CD4-positive, CD25-positive, alpha-beta regulatory T cell (primary cell): Measurements from ENCODE around the gene ARID3C. TPM values are rescaled to one million over a fixed set of nuclear protein-coding genes. Genes with fewer than 3 reads are reported as not detected.
A peak's percentile ranks its signal among the peaks of the same experiment; 100 is the strongest.

Experiments
- ATAC-seq, 2 donors: fragments of 150-1000 bp; cut with Tn5 transposase; one replicate each; pipeline ENCODE4 v1.10.0; 2021; ENCODE audit warnings: low read depth in 2 of 2, moderate number of reproducible peaks in 2 of 2, moderate library complexity in 1 of 2
- DNase-seq, 3 donors: peaks; one replicate each; pipeline versions ENCODE4 v3.0.0 to v3.0.0-alpha.2; 2012 to 2022; ENCODE audit warnings: mixed read lengths in 1 of 3
- H3K27ac ChIP-seq: one replicate; pipeline ENCODE4 v1.7.0; 2013; ENCODE audit warnings: mild to moderate bottlenecking, low read length; ENCODE audit not compliant: insufficient read depth, poor library complexity, severe bottlenecking
- H3K27me3 ChIP-seq: one replicate; pipeline ENCODE4 v1.7.0; 2013; ENCODE audit warnings: low read length; ENCODE audit not compliant: control insufficient read depth, insufficient read depth
- H3K36me3 ChIP-seq: one replicate; pipeline ENCODE4 v1.7.0; 2013; ENCODE audit warnings: mild to moderate bottlenecking, low read length, moderate library complexity; ENCODE audit not compliant: control insufficient read depth, insufficient read depth
- H3K4me1 ChIP-seq: 2 replicates; pipeline ENCODE4 v1.7.0; 2013; ENCODE audit warnings: mild to moderate bottlenecking, low read length; ENCODE audit not compliant: insufficient read depth, control insufficient read depth, poor library complexity, severe bottlenecking
- H3K4me3 ChIP-seq: one replicate; pipeline ENCODE4 v1.7.0; 2013; ENCODE audit warnings: low read depth, mild to moderate bottlenecking, low read length, moderate library complexity
- H3K9me3 ChIP-seq, 2 experiments: 1 replicate in 1 of 2; 2 replicates in 1 of 2; pipeline ENCODE4 v1.7.0; 2013; ENCODE audit warnings: low read length in 2 of 2, mild to moderate bottlenecking in 1 of 2, moderate library complexity in 1 of 2; ENCODE audit not compliant: control insufficient read depth in 2 of 2
- H3K27ac Mint-ChIP-seq, 3 donors: one replicate each; pipeline ENCODE4 v1.8.0; 2020 to 2022; ENCODE audit warnings: mild to moderate bottlenecking in 3 of 3, mixed read lengths in 3 of 3, moderate library complexity in 2 of 3
- H3K27me3 Mint-ChIP-seq: one replicate; pipeline ENCODE4 v1.8.0; 2022; ENCODE audit warnings: mild to moderate bottlenecking, mixed read lengths
- H3K36me3 Mint-ChIP-seq: one replicate; pipeline ENCODE4 v1.8.0; 2020; ENCODE audit warnings: mixed read lengths
- H3K4me1 Mint-ChIP-seq, 4 donors: one replicate each; pipeline ENCODE4 v1.8.0; 2020 to 2022; ENCODE audit warnings: mixed read lengths in 4 of 4, mild to moderate bottlenecking in 1 of 4
- H3K4me3 Mint-ChIP-seq, 4 donors: one replicate each; pipeline ENCODE4 v1.8.0; 2020 to 2022; ENCODE audit warnings: mild to moderate bottlenecking in 4 of 4, mixed read lengths in 4 of 4, moderate library complexity in 3 of 4
- H3K9me3 Mint-ChIP-seq, 7 donors: one replicate each; pipeline ENCODE4 v1.8.0; 2020 to 2022; ENCODE audit warnings: mixed read lengths in 7 of 7, mild to moderate bottlenecking in 3 of 7, moderate library complexity in 2 of 7
- polyA plus RNA-seq, 4 donors: library from polyadenylated mRNA; unstranded; fragments of 300-500 nt; fragmentation: Illumina TruSeq; gene quantifications; one replicate each; pipeline ENCODE4 v1.2.3, GENCODE V29; 2021
- total RNA-seq: library from RNA; stranded (reverse); gene quantifications from one replicate; pipeline ENCODE4 v1.2.3, GENCODE V29; 2022

ARID3C gene
- total and polyA plus RNA-seq, 5 donors from 2014 or later = not detected

DNA sequence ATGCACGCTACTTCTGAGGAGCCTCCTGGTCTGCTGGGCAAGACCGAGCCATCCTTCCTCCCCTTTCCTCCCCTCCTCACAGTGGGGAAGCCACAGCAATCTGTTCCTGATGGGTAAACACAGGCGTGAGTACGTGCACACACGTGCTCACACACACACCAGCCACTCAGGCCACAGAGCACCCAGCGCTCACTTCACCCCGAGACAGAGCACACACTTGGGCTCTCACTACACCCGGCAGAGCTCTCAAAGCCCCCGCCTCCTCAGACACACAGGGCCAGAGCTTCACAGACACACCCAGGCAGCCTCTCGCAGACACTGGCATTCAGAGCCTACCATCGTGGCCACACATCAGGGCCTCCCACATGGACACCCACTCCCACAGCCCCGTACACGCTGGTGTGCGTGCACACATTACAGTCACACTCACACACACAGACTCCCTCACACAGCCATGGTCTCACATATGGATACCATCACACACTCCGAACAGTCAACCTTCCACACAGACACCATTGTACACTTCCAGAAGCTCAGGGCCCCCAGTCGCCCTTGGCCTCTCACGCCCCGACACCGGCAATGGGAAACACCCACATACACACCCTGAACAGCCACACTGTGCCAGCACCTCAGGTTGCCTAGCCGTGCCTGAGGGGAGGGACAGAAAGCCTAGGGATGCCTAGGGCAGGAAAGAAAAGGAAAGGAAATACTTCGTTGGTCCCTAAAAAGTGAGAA, 52.8 kb downstream of the ARID3C start:
- H3K9me3 ChIP-seq = no peaks in the 10 kb centered on the region
- H3K4me3 Mint-ChIP-seq = no peak overlapping the region
- no peak overlapping the region for H3K27ac Mint-ChIP-seq
- ATAC-seq (no peak), DNase-seq (no peak)
- H3K4me1 ChIP-seq = peaks cover 11% of the 10 kb centered on the region
- peaks cover 0 to 3% (median 0%) of the 10 kb centered on the region in 7 donors for H3K9me3 Mint-ChIP-seq
- H3K27me3 Mint-ChIP-seq = peaks cover 68% of the 10 kb centered on the region
- no peak overlapping the region for H3K4me3 ChIP-seq
- H3K36me3 Mint-ChIP-seq = peaks cover under 1% of the 10 kb centered on the region
- peaks cover 0 to 16% (median 3%) of the 10 kb centered on the region in 4 donors for H3K4me1 Mint-ChIP-seq
- H3K27ac ChIP-seq = no peak overlapping the region
- H3K36me3 ChIP-seq = no peaks in the 10 kb centered on the region
- H3K27me3 ChIP-seq = peaks cover 21% of the 10 kb centered on the region

GRCh38 chr9:34575241-34575640, 53.6 kb downstream of the ARID3C start:
- no peak for ATAC-seq
- H3K27me3 ChIP-seq = peaks cover 18% of the 10 kb centered on the region
- no peak for DNase-seq
- Mint-ChIP-seq H3K4me1 (peaks cover 0 to 16% (median 3%) of the 10 kb centered on the region in 4 donors), H3K27ac (no peak overlapping the region), H3K4me3 (no peak overlapping the region), H3K36me3 (no peaks in the 10 kb centered on the region), H3K27me3 (peaks cover 62% of the 10 kb centered on the region), H3K9me3 (peaks cover 0 to 3% (median 0%) of the 10 kb centered on the region in 7 donors)
- no peak overlapping the region for H3K27ac ChIP-seq
- no peaks in the 10 kb centered on the region for H3K36me3 ChIP-seq
- no peaks in the 10 kb centered on the region for H3K9me3 ChIP-seq
- H3K4me1 ChIP-seq = peaks cover 11% of the 10 kb centered on the region
- H3K4me3 ChIP-seq = no peak overlapping the region

GRCh38 chr9:34574571-34574970, 54.3 kb downstream of the ARID3C start:
- ATAC-seq = no peak
- peaks cover 13% of the 10 kb centered on the region for H3K27me3 ChIP-seq
- peaks cover 55% of the 10 kb centered on the region for H3K27me3 Mint-ChIP-seq

GRCh38 chr9:34573599-34574325, 55.1 kb downstream of the ARID3C start:
- no peak overlapping the region for H3K4me3 Mint-ChIP-seq
- ATAC-seq = no peak
- H3K36me3 ChIP-seq = no peaks in the 10 kb centered on the region
- H3K4me1 Mint-ChIP-seq = peaks cover 0 to 10% (median 1%) of the 10 kb centered on the region in 4 donors
- H3K36me3 Mint-ChIP-seq = no peaks in the 10 kb centered on the region
- peaks cover 11% of the 10 kb centered on the region for H3K4me1 ChIP-seq
- no peak for DNase-seq
- H3K9me3 Mint-ChIP-seq = peaks cover 0 to 1% (median 0%) of the 10 kb centered on the region in 7 donors
- H3K27me3 ChIP-seq = peaks cover 10% of the 10 kb centered on the region
- no peak overlapping the region for H3K4me3 ChIP-seq
- no peaks in the 10 kb centered on the region for H3K9me3 ChIP-seq
- H3K27ac ChIP-seq = no peak overlapping the region
- peak overlapping the region in 1 of 3 donors; percentile 33 for H3K27ac Mint-ChIP-seq
- H3K27me3 Mint-ChIP-seq = peaks cover 47% of the 10 kb centered on the region

More at GRCh38 chr9:34574571-34574970, 54.3 kb downstream of the ARID3C start:
- DNase-seq = no peak
- no peaks in the 10 kb centered on the region for H3K36me3 Mint-ChIP-seq
- Histone ChIP-seq H3K27ac (no peak overlapping the region), H3K4me1 (peaks cover 11% of the 10 kb centered on the region), H3K9me3 (no peaks in the 10 kb centered on the region), H3K36me3 (no peaks in the 10 kb centered on the region), H3K4me3 (no peak overlapping the region)
- H3K4me1 Mint-ChIP-seq = peaks cover 0 to 16% (median 3%) of the 10 kb centered on the region in 4 donors
- peaks cover 0 to 3% (median 0%) of the 10 kb centered on the region in 7 donors for H3K9me3 Mint-ChIP-seq
- H3K4me3 Mint-ChIP-seq = no peak overlapping the region
- no peak overlapping the region for H3K27ac Mint-ChIP-seq

DNA sequence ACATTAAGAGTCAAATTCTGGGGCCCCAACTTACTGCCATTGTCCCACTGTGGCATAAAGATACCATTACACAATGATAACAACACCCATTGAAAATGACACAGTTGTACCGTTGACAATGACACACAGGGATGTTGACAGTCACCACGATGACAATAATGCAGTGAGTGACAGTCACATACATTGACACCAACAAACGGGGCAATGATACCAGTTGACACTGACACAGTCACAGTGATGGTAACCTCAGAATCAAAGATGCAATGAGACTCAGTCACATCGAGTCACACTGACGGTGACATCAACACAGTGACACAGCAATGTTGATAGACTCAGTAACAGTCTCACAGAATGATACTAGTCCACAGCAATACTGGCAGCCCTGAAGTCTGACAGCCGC, 56.2 kb downstream of the ARID3C start:
- Mint-ChIP-seq H3K9me3 (peaks cover 0 to 1% (median 0%) of the 10 kb centered on the region in 7 donors), H3K4me3 (no peak overlapping the region), H3K27me3 (peaks cover 43% of the 10 kb centered on the region)

DNA sequence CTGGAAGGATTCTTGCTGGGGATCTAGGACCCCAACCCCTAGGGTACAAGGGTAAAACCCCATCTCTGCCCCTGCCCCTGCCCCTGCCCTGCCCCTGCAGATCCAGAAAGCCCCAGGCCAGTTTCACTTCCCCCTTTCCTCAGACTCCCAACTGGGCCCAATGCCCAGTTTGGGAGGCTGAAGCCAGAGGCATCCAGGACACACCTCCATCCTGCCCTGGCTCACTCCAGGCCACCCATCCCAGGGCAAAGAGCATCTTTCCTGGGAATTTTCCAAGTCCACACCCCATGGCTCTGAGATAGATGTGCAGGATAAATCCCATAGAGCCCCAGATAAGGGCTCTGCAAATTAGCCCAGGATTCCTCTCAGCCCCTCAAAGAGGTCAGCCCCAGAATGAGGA, 56.8 kb downstream of the ARID3C start:
- H3K4me1 ChIP-seq = no peaks in the 10 kb centered on the region
- no peaks in the 10 kb centered on the region for H3K36me3 Mint-ChIP-seq
- H3K9me3 ChIP-seq = no peaks in the 10 kb centered on the region
- H3K9me3 Mint-ChIP-seq = peaks cover 0 to 1% (median 0%) of the 10 kb centered on the region in 7 donors
- peaks cover 4% of the 10 kb centered on the region for H3K27me3 ChIP-seq
- peaks cover 0 to 3% (median under 1%) of the 10 kb centered on the region in 4 donors for H3K4me1 Mint-ChIP-seq
- no peak overlapping the region for H3K4me3 ChIP-seq
- ATAC-seq (no peak), DNase-seq (no peak)
- no peaks in the 10 kb centered on the region for H3K36me3 ChIP-seq
- H3K27ac ChIP-seq = no peak overlapping the region
- H3K27ac Mint-ChIP-seq = no peak overlapping the region
- peaks cover 38% of the 10 kb centered on the region for H3K27me3 Mint-ChIP-seq
- H3K4me3 Mint-ChIP-seq = no peak overlapping the region

More for the DNA sequence above, 56.2 kb downstream of the ARID3C start:
- DNase-seq (no peak), ATAC-seq (no peak)
- Histone ChIP-seq H3K27ac (no peak overlapping the region), H3K4me3 (no peak overlapping the region), H3K36me3 (no peaks in the 10 kb centered on the region), H3K27me3 (peaks cover 7% of the 10 kb centered on the region), H3K4me1 (peaks cover 2% of the 10 kb centered on the region), H3K9me3 (no peaks in the 10 kb centered on the region)
- peaks cover 0 to 6% (median 1%) of the 10 kb centered on the region in 4 donors for H3K4me1 Mint-ChIP-seq
- H3K36me3 Mint-ChIP-seq = no peaks in the 10 kb centered on the region
- no peak overlapping the region for H3K27ac Mint-ChIP-seq

- DNase-seq = no peak
- H3K9me3 Mint-ChIP-seq = peaks cover 0 to 1% (median 0%) of the 10 kb centered on the region in 7 donors
- Histone ChIP-seq H3K27ac (no peak overlapping the region), H3K27me3 (peaks cover 3% of the 10 kb centered on the region), H3K4me1 (no peaks in the 10 kb centered on the region), H3K9me3 (no peaks in the 10 kb centered on the region), H3K4me3 (no peak overlapping the region), H3K36me3 (no peaks in the 10 kb centered on the region)
- peaks cover 34% of the 10 kb centered on the region for H3K27me3 Mint-ChIP-seq
- no peak overlapping the region for H3K27ac Mint-ChIP-seq
- no peak for ATAC-seq
- no peaks in the 10 kb centered on the region for H3K36me3 Mint-ChIP-seq
- H3K4me3 Mint-ChIP-seq = no peak overlapping the region
- H3K4me1 Mint-ChIP-seq = peaks cover 0 to 3% (median 0%) of the 10 kb centered on the region in 4 donors
These were observed 57.4 kb downstream of the ARID3C start for GRCh38 chr9:34571481-34571810.
